ENCODE measurements around the gene SYCP2L.

Gene SYCP2L

DNA sequence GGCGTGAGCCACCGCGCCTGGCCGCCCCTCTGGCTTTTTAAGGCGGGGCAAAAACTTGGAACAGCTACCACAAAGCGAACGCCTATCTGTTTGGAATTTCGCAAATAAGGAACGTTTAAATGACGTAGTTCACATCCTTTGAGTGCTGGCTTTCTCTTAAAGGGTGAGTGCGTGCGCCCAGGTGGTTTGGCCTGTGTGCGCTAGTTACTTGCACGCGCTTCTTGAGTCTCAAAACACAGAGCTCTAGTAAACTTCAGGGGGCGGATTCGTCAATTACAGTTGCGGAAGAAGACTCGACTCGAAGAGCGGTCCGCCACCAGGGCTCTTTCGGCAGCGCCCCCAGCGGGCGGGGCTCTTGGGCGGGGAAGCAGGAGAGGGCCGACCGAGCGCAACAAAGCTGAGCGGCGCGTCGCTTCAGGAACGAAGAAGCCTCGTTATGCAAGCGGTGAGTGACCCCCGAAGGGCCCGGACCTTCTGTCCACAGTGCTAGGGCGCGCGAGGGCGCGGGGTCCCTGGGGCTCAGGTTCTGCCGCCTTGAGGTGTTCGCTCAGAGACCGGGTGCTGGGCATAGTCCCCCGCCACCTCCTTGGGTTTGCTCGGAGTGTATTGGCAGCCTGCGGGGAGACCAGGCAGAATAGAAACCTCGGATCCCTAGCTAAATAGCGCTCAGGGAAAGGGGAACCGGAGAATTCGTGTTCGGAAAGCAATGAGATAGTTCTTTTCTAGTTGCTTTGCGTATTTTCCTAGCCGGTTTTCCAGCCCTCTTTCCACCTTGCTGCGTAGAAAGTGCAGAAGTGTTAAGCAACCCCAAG lies at the start of gene SYCP2L:
SYCP2L (plus strand) TSS at position 362 of the 812 bp plus-strand sequence; CDS start at position 437, 75 bp downstream.
- no peak within 1 kb of the TSS for H3K27ac ChIP-seq (ENCODE audit: low read depth, low read length)
- no peak within 1 kb of the TSS for H3K9ac ChIP-seq (ENCODE audit: low read depth in 1 of 2, low read length in 2 of 2)
- peaks cover 35 to 49% of the 10 kb centered on the region in 2 donors for H3K27me3 ChIP-seq (ENCODE audit: control insufficient read depth in 1 of 2, insufficient read depth in 2 of 2, low read length in 2 of 2)
- H3K4me1 ChIP-seq (ENCODE audit: control insufficient read depth in 1 of 2, insufficient read depth in 2 of 2, low read length in 2 of 2), result no peaks in the 10 kb centered on the region
- H3K4me3 ChIP-seq (ENCODE audit: low read depth in 1 of 2, low read length in 2 of 2), result peak within 1 kb of the TSS; percentile 40 to 60
- no peaks in the 10 kb centered on the region for H3K36me3 ChIP-seq (ENCODE audit: control insufficient read depth in 1 of 2, insufficient read depth in 2 of 2, low read length in 2 of 2)
- no peaks in the 10 kb centered on the region for H3K9me3 ChIP-seq (ENCODE audit: control insufficient read depth in 1 of 2, low read length in 2 of 2)

DNA sequence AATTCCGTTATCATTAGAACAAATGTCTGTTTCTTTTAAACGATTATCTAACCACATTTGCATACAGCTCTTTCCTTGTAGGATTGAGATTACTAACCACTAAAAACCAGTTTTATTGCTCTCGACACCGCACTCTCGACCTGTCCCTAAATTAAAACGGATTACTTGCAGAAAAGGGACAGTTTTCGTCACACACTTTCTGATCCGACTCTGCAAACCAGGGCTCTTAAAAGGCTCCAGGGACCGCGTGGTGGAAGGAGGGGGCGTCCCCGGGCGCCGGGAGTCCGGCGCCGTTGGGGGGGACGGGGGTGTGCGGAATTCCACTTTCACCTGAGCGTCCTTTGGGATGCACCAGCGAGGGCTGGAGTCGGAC lies 49.2 kb upstream of the SYCP2L start:
- H3K9ac ChIP-seq (ENCODE audit: low read depth in 1 of 2, low read length in 2 of 2), result peak overlapping the region in 1 of 2 donors; percentile 39

DNA sequence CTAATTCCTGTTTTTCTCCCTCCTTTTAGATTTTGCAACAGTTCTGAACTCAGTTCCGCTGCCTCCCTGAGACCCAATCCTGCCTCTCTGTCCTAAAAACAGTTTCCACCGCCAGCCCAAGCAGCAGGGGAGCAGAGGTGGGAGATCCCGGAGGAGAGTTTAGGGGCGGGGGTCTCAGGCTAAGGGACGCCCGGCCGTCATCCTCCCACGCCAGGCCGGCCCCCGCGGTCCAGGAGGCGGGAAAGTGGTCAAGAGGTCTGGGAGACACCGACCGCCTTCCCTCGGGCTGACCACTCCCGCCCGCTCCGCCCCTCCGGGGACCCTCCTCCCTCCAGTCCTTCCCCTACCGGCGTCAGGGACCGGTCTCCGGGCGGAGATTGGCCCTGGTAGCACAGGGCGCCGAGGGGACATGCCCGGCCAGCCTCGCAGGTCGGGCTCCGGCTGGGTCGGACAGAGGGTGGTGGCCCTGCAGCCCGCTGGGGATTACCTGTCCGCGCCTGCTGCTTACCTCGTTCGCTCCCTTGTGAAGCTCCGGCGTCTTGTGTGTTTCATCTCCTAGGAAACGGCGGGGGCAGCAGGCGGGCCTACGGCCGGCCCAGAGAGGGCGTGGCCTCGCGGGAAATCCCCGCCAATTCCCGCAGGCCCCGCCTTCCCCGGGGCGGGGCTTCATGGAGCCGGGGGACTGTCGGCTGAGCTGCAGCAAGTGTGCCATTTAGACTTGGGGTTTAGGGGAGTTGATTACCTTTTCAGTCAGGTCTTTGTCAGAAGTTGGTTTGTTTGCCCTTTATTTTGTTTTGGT lies 48.7 kb upstream of the SYCP2L start, which contains the start of gene MAK:
MAK (minus strand) TSS at position 545 of the 799 bp plus-strand sequence. CDS start 7,891 bp downstream, outside the sequence.
- Histone ChIP-seq H3K9ac (ENCODE audit: low read depth in 1 of 2, low read length in 2 of 2) (peak within 1 kb of the TSS; percentile 39 to 43), H3K27ac (ENCODE audit: low read depth, low read length) (no peak within 1 kb of the TSS), H3K4me3 (ENCODE audit: low read depth in 1 of 2, low read length in 2 of 2) (peak within 1 kb of the TSS; percentile 69 to 78), H3K27me3 (ENCODE audit: control insufficient read depth in 1 of 2, insufficient read depth in 2 of 2, low read length in 2 of 2) (peaks cover 25 to 31% of the 10 kb centered on the region in 2 donors), H3K36me3 (ENCODE audit: control insufficient read depth in 1 of 2, insufficient read depth in 2 of 2, low read length in 2 of 2) (no peaks in the 10 kb centered on the region), H3K9me3 (ENCODE audit: control insufficient read depth in 1 of 2, low read length in 2 of 2) (peaks cover 0 to 4% of the 10 kb centered on the region in 2 donors), H3K4me1 (ENCODE audit: control insufficient read depth in 1 of 2, insufficient read depth in 2 of 2, low read length in 2 of 2) (peaks cover 10 to 21% of the 10 kb centered on the region in 2 donors)

More for the DNA sequence above, 49.2 kb upstream of the SYCP2L start:
- Histone ChIP-seq H3K4me3 (ENCODE audit: low read depth in 1 of 2, low read length in 2 of 2) (peak overlapping the region; percentile 69 to 78), H3K27me3 (ENCODE audit: control insufficient read depth in 1 of 2, insufficient read depth in 2 of 2, low read length in 2 of 2) (peaks cover 25 to 31% of the 10 kb centered on the region in 2 donors), H3K27ac (ENCODE audit: low read depth, low read length) (no peak overlapping the region), H3K4me1 (ENCODE audit: control insufficient read depth in 1 of 2, insufficient read depth in 2 of 2, low read length in 2 of 2) (peaks cover 10 to 21% of the 10 kb centered on the region in 2 donors), H3K36me3 (ENCODE audit: control insufficient read depth in 1 of 2, insufficient read depth in 2 of 2, low read length in 2 of 2) (no peaks in the 10 kb centered on the region), H3K9me3 (ENCODE audit: control insufficient read depth in 1 of 2, low read length in 2 of 2) (peaks cover 0 to 4% of the 10 kb centered on the region in 2 donors)

DNA sequence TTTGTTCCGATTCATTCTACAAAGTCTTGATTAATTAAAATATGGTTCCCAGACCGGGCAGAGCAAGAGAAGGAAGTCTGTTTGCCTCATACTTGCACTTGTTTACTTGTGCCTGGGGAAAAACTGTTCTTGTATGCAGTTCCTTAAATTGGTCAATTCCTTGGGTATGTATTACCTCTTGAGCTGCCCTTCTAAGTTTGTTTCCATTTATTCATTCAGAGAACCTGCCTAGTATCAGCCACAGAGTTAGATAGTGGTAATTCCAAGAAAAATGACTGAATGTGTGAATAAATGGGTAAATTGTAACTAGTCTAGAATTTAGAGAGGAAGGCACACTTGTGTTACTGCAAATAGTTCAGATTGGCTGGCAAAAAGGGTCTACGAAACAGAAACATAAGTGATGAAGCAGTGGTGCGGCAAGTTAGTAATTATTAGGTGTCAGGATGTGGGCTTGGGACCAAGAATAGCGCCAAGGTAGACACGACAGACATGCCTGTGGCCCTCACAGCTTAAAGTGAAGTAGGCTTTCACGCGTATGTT lies 48.0 kb upstream of the SYCP2L start:
- H3K4me3 ChIP-seq (ENCODE audit: low read depth in 1 of 2, low read length in 2 of 2), result peak overlapping the region; percentile 69 to 78
- peaks cover 10 to 21% of the 10 kb centered on the region in 2 donors for H3K4me1 ChIP-seq (ENCODE audit: control insufficient read depth in 1 of 2, insufficient read depth in 2 of 2, low read length in 2 of 2)
- no peaks in the 10 kb centered on the region for H3K36me3 ChIP-seq (ENCODE audit: control insufficient read depth in 1 of 2, insufficient read depth in 2 of 2, low read length in 2 of 2)
- peaks cover 0 to 4% of the 10 kb centered on the region in 2 donors for H3K9me3 ChIP-seq (ENCODE audit: control insufficient read depth in 1 of 2, low read length in 2 of 2)
- peaks cover 25 to 31% of the 10 kb centered on the region in 2 donors for H3K27me3 ChIP-seq (ENCODE audit: control insufficient read depth in 1 of 2, insufficient read depth in 2 of 2, low read length in 2 of 2)
- H3K27ac ChIP-seq (ENCODE audit: low read depth, low read length), result no peak overlapping the region
- H3K9ac ChIP-seq (ENCODE audit: low read depth in 1 of 2, low read length in 2 of 2), result peak overlapping the region; percentile 3 to 38

DNA sequence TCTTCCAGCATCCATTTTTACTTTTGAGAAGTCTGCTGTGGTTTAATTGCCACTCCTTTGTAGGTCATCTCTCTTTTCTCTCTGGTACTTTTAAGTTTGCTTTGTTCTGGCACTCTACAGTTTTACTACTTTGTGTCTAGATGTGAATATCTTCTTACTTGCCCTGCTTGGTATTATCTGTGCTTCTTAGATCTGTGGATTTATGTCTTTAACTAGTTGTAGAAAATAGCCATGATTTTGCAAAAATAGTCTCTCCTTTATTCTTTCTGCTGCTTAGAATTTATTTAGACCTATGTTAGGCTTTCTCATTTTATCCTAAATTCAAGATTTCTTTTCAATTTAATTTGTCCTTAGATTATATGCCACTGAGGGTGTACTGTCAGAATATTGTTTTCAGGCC lies 43.3 kb upstream of the SYCP2L start:
- Histone ChIP-seq H3K27ac (ENCODE audit: low read depth, low read length) (no peak overlapping the region), H3K9me3 (ENCODE audit: control insufficient read depth in 1 of 2, low read length in 2 of 2) (no peaks in the 10 kb centered on the region), H3K4me1 (ENCODE audit: control insufficient read depth in 1 of 2, insufficient read depth in 2 of 2, low read length in 2 of 2) (peaks cover 0 to 6% of the 10 kb centered on the region in 2 donors), H3K4me3 (ENCODE audit: low read depth in 1 of 2, low read length in 2 of 2) (no peak overlapping the region), H3K36me3 (ENCODE audit: control insufficient read depth in 1 of 2, insufficient read depth in 2 of 2, low read length in 2 of 2) (no peaks in the 10 kb centered on the region), H3K27me3 (ENCODE audit: control insufficient read depth in 1 of 2, insufficient read depth in 2 of 2, low read length in 2 of 2) (peaks cover 0 to 10% of the 10 kb centered on the region in 2 donors), H3K9ac (ENCODE audit: low read depth in 1 of 2, low read length in 2 of 2) (no peak overlapping the region)

DNA sequence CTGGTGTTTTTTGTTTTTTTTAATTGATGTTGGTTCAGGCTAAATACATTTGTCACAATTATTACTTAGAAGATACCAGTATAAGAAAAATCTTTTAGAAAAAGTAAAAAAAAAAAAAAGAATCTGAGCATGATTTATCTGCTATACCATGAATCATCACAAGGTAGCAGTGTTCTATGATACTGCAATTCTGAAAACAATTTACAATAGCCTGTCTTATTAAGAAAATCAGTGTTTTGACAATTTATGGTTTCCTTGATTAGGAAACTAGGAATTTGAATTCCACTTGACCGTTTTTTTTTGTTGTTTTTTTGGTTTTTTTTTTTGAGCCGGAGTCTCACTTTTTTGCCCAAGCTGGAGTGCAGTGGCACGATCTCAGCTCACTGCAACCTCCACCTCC lies 39.2 kb upstream of the SYCP2L start:
- no peak overlapping the region for H3K4me3 ChIP-seq (ENCODE audit: low read depth in 1 of 2, low read length in 2 of 2)
- H3K4me1 ChIP-seq (ENCODE audit: control insufficient read depth in 1 of 2, insufficient read depth in 2 of 2, low read length in 2 of 2), result no peaks in the 10 kb centered on the region
- H3K36me3 ChIP-seq (ENCODE audit: control insufficient read depth in 1 of 2, insufficient read depth in 2 of 2, low read length in 2 of 2), result no peaks in the 10 kb centered on the region
- H3K27me3 ChIP-seq (ENCODE audit: control insufficient read depth in 1 of 2, insufficient read depth in 2 of 2, low read length in 2 of 2), result no peaks in the 10 kb centered on the region
- H3K27ac ChIP-seq (ENCODE audit: low read depth, low read length), result no peak overlapping the region
- H3K9me3 ChIP-seq (ENCODE audit: control insufficient read depth in 1 of 2, low read length in 2 of 2), result no peaks in the 10 kb centered on the region
- no peak overlapping the region for H3K9ac ChIP-seq (ENCODE audit: low read depth in 1 of 2, low read length in 2 of 2)

DNA sequence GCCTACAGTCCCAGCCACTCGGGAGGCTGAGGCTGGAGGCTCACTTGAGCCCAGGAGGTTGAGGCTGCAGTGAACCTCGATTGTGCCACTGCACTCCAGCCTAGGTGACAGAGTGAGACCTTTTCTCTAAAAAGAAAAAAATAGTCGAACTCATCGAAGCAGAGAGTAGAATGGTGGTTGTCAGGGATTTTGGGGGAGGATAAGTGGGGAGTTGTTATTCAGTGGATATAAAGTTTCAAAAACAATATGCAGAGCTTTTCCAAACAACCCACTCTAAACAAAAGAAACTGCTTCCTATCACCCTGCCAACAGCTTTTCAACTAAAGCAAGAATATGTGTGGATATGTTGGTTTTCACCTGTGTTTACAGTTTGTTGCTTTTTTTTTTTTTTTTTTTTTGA lies 37.0 kb upstream of the SYCP2L start:
- no peaks in the 10 kb centered on the region for H3K36me3 ChIP-seq (ENCODE audit: control insufficient read depth in 1 of 2, insufficient read depth in 2 of 2, low read length in 2 of 2)
- H3K9ac ChIP-seq (ENCODE audit: low read depth in 1 of 2, low read length in 2 of 2), result no peak overlapping the region
- no peak overlapping the region for H3K4me3 ChIP-seq (ENCODE audit: low read depth in 1 of 2, low read length in 2 of 2)
- no peaks in the 10 kb centered on the region for H3K4me1 ChIP-seq (ENCODE audit: control insufficient read depth in 1 of 2, insufficient read depth in 2 of 2, low read length in 2 of 2)
- H3K9me3 ChIP-seq (ENCODE audit: control insufficient read depth in 1 of 2, low read length in 2 of 2), result no peaks in the 10 kb centered on the region
- no peak overlapping the region for H3K27ac ChIP-seq (ENCODE audit: low read depth, low read length)
- H3K27me3 ChIP-seq (ENCODE audit: control insufficient read depth in 1 of 2, insufficient read depth in 2 of 2, low read length in 2 of 2), result no peaks in the 10 kb centered on the region

DNA sequence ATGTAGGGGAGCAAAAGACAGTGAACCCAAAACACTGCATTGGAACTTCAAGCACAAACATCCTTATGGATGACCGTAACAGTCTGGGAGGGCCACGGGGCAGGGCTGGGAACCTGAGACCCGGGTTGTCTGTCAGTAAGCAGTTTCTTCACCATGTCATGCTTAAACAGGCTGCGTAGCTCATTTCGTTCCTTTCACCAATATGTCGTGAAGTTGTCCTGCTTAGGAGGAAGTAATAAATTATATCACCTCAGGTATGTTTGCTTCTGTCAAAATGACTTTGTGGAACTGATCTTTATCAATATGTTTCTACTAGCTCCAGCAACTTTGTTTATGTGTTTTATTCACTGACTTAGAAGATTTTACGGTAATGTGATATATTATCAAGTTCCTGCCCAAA lies 36.1 kb upstream of the SYCP2L start:
- H3K9me3 ChIP-seq (ENCODE audit: control insufficient read depth in 1 of 2, low read length in 2 of 2), result no peaks in the 10 kb centered on the region
- no peaks in the 10 kb centered on the region for H3K4me1 ChIP-seq (ENCODE audit: control insufficient read depth in 1 of 2, insufficient read depth in 2 of 2, low read length in 2 of 2)
- no peaks in the 10 kb centered on the region for H3K27me3 ChIP-seq (ENCODE audit: control insufficient read depth in 1 of 2, insufficient read depth in 2 of 2, low read length in 2 of 2)
- H3K36me3 ChIP-seq (ENCODE audit: control insufficient read depth in 1 of 2, insufficient read depth in 2 of 2, low read length in 2 of 2), result no peaks in the 10 kb centered on the region
- H3K9ac ChIP-seq (ENCODE audit: low read depth in 1 of 2, low read length in 2 of 2), result no peak overlapping the region
- H3K27ac ChIP-seq (ENCODE audit: low read depth, low read length), result no peak overlapping the region
- H3K4me3 ChIP-seq (ENCODE audit: low read depth in 1 of 2, low read length in 2 of 2), result no peak overlapping the region

DNA sequence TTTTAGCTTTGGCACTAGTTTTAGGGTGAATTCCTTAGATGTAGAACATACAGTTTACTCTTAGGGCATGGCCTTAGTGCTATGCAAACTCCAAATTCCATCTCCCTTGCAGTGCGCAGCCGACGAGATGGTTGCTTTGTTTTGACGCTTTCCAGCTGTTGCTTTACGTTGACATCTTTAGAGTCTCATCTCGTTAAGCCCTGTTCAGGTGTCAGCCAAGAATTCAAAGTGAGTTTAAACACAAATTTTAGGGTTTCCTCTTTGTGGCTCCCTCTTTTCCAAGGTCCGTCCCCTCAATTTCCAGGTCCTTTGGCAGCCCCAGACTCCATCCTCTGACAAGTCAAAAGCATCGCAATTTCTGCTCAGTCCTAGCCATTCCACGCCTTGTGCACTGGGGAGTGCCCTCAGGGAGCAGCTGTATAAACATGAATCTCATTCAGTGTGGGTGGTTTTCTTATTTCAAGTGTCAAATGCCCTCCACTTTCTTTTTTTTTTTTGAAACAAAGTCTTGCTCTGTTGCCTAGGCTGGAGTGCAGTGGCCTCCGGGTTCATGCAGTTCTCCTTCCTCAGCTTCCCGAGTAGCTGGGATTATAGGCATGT lies 34.4 kb upstream of the SYCP2L start:
- Histone ChIP-seq H3K9me3 (ENCODE audit: control insufficient read depth in 1 of 2, low read length in 2 of 2) (no peaks in the 10 kb centered on the region), H3K4me3 (ENCODE audit: low read depth in 1 of 2, low read length in 2 of 2) (no peak overlapping the region), H3K9ac (ENCODE audit: low read depth in 1 of 2, low read length in 2 of 2) (no peak overlapping the region), H3K27me3 (ENCODE audit: control insufficient read depth in 1 of 2, insufficient read depth in 2 of 2, low read length in 2 of 2) (no peaks in the 10 kb centered on the region), H3K27ac (ENCODE audit: low read depth, low read length) (no peak overlapping the region), H3K36me3 (ENCODE audit: control insufficient read depth in 1 of 2, insufficient read depth in 2 of 2, low read length in 2 of 2) (no peaks in the 10 kb centered on the region), H3K4me1 (ENCODE audit: control insufficient read depth in 1 of 2, insufficient read depth in 2 of 2, low read length in 2 of 2) (no peaks in the 10 kb centered on the region)
